RPMI8226 (cell line): ENCODE data around the gene EGLN1.

Experiments
- DNase-seq: peaks from one replicate; pipeline ENCODE4 v3.0.0-alpha.2; 2015

Gene EGLN1

GRCh38 chr1:231395998-231396390, 26.1 kb downstream of the EGLN1 start:
- DNase-seq: no peak

GRCh38 chr1:231395076-231395997, 26.8 kb downstream of the EGLN1 start:
- DNase-seq: no peak

- no peak for DNase-seq
These were observed 28.4 kb downstream of the EGLN1 start for GRCh38 chr1:231393668-231394067.

GRCh38 chr1:231392389-231393131, 29.5 kb downstream of the EGLN1 start:
- no peak for DNase-seq

GRCh38 chr1:231390071-231390470, 32.0 kb downstream of the EGLN1 start:
- no peak for DNase-seq

- DNase-seq: no peak
These were observed 34.1 kb downstream of the EGLN1 start for GRCh38 chr1:231387770-231388669.

- no peak for DNase-seq
These were observed 35.6 kb downstream of the EGLN1 start for GRCh38 chr1:231386466-231386865.

- DNase-seq: no peak
These were observed 36.7 kb downstream of the EGLN1 start for GRCh38 chr1:231385416-231385748.

- no peak for DNase-seq
These were observed 37.2 kb downstream of the EGLN1 start for GRCh38 chr1:231384696-231385415.

- DNase-seq: no peak
These were observed 38.8 kb downstream of the EGLN1 start for GRCh38 chr1:231383159-231383860.

GRCh38 chr1:231382426-231382825, 39.7 kb downstream of the EGLN1 start:
- DNase-seq: no peak

GRCh38 chr1:231381729-231382128, 40.4 kb downstream of the EGLN1 start:
- DNase-seq: no peak

- DNase-seq: no peak
These were observed 45.1 kb downstream of the EGLN1 start for GRCh38 chr1:231376875-231377549.

- no peak for DNase-seq
These were observed 46.0 kb downstream of the EGLN1 start for GRCh38 chr1:231376101-231376500.

- no peak for DNase-seq
These were observed 47.7 kb downstream of the EGLN1 start for GRCh38 chr1:231374394-231374793.

- DNase-seq: no peak
These were observed 49.6 kb downstream of the EGLN1 start for GRCh38 chr1:231372501-231372900.

- DNase-seq: no peak
These were observed 52.8 kb downstream of the EGLN1 start for GRCh38 chr1:231369282-231369681.

- no peak for DNase-seq
These were observed 57.9 kb downstream of the EGLN1 start for GRCh38 chr1:231364192-231364591.

GRCh38 chr1:231363624-231364023, 58.5 kb downstream of the EGLN1 start:
- DNase-seq: no peak

- no peak for DNase-seq
These were observed 59.8 kb downstream of the EGLN1 start for GRCh38 chr1:231362325-231362724.

- no peak for DNase-seq
These were observed 63.0 kb downstream of the EGLN1 start for GRCh38 chr1:231359113-231359512.
